ENCODE data around the gene CIAO2B.

Gene CIAO2B

DNA sequence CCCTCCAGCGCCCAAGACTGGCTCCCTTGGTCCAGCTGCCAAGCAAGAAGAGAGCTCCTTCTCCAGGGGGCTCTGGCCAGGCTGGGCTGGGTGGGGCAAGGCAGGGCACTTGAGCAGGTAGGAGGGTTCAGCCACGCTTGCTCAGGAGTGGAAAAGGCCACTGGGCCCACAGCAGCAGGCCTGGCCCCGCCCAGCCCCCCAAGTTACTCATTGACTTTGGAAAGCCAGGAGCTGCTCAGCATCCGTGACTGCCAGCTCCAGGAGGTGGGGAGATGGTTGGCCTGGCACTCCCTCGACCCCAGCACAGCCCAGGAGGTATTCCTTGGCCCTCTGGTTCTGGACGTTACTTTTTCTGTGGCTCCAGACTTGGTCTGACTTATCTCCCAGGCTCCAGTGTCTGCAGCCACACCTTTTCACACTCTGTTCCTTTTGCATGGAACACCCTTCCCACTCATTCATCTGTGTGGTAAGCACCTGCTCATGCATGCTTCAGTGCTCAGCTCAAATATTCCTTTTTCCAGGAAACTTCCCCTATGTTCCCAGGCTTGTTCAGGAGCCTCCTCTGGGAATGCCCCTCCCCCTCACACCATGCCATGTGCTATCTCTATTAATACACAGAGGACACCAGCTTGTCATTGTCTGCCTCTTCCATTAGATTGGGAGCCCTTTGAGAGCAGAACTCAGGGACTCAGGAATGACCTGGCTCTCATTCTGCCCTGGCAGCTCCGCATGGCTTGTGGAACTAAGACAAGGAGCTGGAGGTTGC is 15.2 kb downstream of the CIAO2B start, which contains the start of gene CDH16:
TSS of gene CDH16 (minus strand) at position 83 of the 766 bp plus-strand sequence. CDS start 820 bp downstream, outside the sequence.
- H3K9me3 ChIP-seq (ENCODE audit: control insufficient read depth in 2 of 2, low read length in 2 of 2), result no peaks in the 10 kb centered on the region
- peaks cover 48% of the 10 kb centered on the region for H3K4me1 ChIP-seq (ENCODE audit: control insufficient read depth, insufficient read depth, low read length)
- H3K27ac ChIP-seq (ENCODE audit: low read length), result no peak within 1 kb of the TSS
- no peaks in the 10 kb centered on the region for H3K27me3 ChIP-seq (ENCODE audit: control insufficient read depth in 1 of 2, insufficient read depth in 2 of 2, low read length in 2 of 2)
- no peak within 1 kb of the TSS for H3K4me3 ChIP-seq (ENCODE audit: low read length in 2 of 2)
- peaks cover 4 to 6% of the 10 kb centered on the region in 2 donors for H3K36me3 ChIP-seq (ENCODE audit: control insufficient read depth in 2 of 2, insufficient read depth in 2 of 2, low read length in 2 of 2)
- no peak within 1 kb of the TSS for H3K9ac ChIP-seq (ENCODE audit: low read length in 2 of 2)

DNA sequence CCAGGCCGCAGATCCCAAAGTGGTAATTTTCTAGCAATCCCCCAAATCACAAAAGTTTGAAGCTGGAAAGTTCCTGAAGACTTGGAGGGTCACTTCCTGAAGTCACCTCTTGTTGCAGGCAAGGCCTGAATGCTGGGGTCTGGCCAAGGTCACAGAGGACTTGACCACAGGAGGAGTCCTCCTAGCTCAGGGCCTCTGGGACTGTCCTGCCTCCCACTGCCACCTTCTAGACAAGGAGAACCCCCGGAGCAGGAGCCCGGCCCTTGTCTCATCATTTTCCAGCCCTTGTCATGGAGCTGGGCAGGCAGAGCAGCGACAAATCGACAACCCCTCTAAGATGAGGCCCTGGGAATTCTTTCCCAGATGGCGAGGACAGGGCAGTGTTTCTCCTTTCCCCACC is 15.8 kb downstream of the CIAO2B start:
- Histone ChIP-seq H3K36me3 (ENCODE audit: control insufficient read depth in 2 of 2, insufficient read depth in 2 of 2, low read length in 2 of 2) (peaks cover 4 to 5% of the 10 kb centered on the region in 2 donors), H3K9ac (ENCODE audit: low read length in 2 of 2) (no peak overlapping the region), H3K27me3 (ENCODE audit: control insufficient read depth in 1 of 2, insufficient read depth in 2 of 2, low read length in 2 of 2) (no peaks in the 10 kb centered on the region), H3K4me1 (ENCODE audit: control insufficient read depth, insufficient read depth, low read length) (peaks cover 41% of the 10 kb centered on the region), H3K4me3 (ENCODE audit: low read length in 2 of 2) (no peak overlapping the region), H3K9me3 (ENCODE audit: control insufficient read depth in 2 of 2, low read length in 2 of 2) (no peaks in the 10 kb centered on the region), H3K27ac (ENCODE audit: low read length) (no peak overlapping the region)

DNA sequence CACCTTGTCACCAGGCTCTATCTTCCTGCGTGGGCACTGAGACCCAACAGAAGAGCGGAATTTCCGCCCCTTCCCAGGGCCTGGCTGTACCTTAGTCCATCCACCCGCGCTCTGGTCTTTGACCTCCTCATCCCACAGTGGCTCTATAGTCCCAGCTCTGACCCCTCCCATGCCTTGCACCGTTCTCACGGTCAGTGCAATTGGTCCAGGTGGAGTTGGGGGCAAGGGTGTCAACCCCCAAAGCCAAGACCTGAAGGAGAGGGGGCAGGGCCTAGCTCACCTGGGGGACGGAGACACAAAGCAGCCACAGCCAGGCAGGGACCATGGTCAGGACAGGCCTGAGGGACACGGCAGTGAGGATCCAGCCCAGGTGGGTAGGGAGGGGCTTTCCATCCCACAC is 16.5 kb downstream of the CIAO2B start:
- no peak overlapping the region for H3K27ac ChIP-seq (ENCODE audit: low read length)
- no peak overlapping the region for H3K4me3 ChIP-seq (ENCODE audit: low read length in 2 of 2)
- H3K4me1 ChIP-seq (ENCODE audit: control insufficient read depth, insufficient read depth, low read length), result peaks cover 35% of the 10 kb centered on the region
- no peaks in the 10 kb centered on the region for H3K27me3 ChIP-seq (ENCODE audit: control insufficient read depth in 1 of 2, insufficient read depth in 2 of 2, low read length in 2 of 2)
- no peak overlapping the region for H3K9ac ChIP-seq (ENCODE audit: low read length in 2 of 2)
- H3K9me3 ChIP-seq (ENCODE audit: control insufficient read depth in 2 of 2, low read length in 2 of 2), result no peaks in the 10 kb centered on the region
- peaks cover 4 to 5% of the 10 kb centered on the region in 2 donors for H3K36me3 ChIP-seq (ENCODE audit: control insufficient read depth in 2 of 2, insufficient read depth in 2 of 2, low read length in 2 of 2)

DNA sequence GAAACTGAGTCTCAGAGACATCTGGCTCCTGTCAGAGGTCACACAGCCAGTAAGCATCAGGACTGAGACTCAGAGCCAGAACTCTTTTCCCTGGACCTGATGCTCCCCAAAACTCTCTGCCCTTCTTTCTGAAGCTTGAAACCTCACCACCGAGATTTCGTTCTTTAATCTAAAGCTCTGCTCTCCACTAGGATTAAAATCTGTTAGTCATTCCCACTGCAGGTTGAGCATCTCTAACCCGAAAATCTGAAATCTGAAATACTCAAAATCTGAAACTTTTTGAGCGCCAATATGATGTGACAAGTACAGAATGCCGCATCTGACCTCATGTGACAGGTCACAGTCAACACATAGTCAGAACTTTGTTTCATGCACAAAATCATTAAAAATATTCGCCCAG is 17.7 kb downstream of the CIAO2B start:
- H3K9ac ChIP-seq (ENCODE audit: low read length in 2 of 2), result no peak overlapping the region
- H3K4me1 ChIP-seq (ENCODE audit: control insufficient read depth, insufficient read depth, low read length), result peaks cover 25% of the 10 kb centered on the region
- H3K27ac ChIP-seq (ENCODE audit: low read length), result no peak overlapping the region
- H3K9me3 ChIP-seq (ENCODE audit: control insufficient read depth in 2 of 2, low read length in 2 of 2), result no peaks in the 10 kb centered on the region
- peaks cover 2 to 4% of the 10 kb centered on the region in 2 donors for H3K36me3 ChIP-seq (ENCODE audit: control insufficient read depth in 2 of 2, insufficient read depth in 2 of 2, low read length in 2 of 2)
- no peak overlapping the region for H3K4me3 ChIP-seq (ENCODE audit: low read length in 2 of 2)
- H3K27me3 ChIP-seq (ENCODE audit: control insufficient read depth in 1 of 2, insufficient read depth in 2 of 2, low read length in 2 of 2), result no peaks in the 10 kb centered on the region

DNA sequence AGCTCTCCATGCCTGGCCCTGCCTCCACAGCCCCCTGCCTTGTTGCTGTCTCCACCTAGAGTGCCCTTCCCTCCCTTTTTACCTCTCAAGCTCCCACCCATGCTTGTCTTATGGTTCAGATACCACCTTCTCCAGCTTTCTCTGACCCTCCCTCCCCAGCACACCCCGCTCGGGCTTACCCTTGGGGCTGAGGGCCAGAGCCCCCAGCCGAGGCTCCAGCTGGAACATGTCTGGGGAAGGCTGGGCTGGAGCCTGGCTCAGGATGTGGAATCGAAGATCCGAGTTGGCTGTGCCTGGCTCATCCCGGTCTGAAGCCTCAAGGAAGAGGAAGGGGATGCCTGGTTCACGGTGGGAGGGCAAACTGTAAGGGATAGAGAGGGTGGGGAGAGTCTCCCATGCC is 19.2 kb downstream of the CIAO2B start:
- H3K9ac ChIP-seq (ENCODE audit: low read length in 2 of 2), result no peak overlapping the region
- no peaks in the 10 kb centered on the region for H3K9me3 ChIP-seq (ENCODE audit: control insufficient read depth in 2 of 2, low read length in 2 of 2)
- H3K4me1 ChIP-seq (ENCODE audit: control insufficient read depth, insufficient read depth, low read length), result peaks cover 11% of the 10 kb centered on the region
- no peak overlapping the region for H3K27ac ChIP-seq (ENCODE audit: low read length)
- no peaks in the 10 kb centered on the region for H3K36me3 ChIP-seq (ENCODE audit: control insufficient read depth in 2 of 2, insufficient read depth in 2 of 2, low read length in 2 of 2)
- H3K27me3 ChIP-seq (ENCODE audit: control insufficient read depth in 1 of 2, insufficient read depth in 2 of 2, low read length in 2 of 2), result no peaks in the 10 kb centered on the region
- no peak overlapping the region for H3K4me3 ChIP-seq (ENCODE audit: low read length in 2 of 2)

DNA sequence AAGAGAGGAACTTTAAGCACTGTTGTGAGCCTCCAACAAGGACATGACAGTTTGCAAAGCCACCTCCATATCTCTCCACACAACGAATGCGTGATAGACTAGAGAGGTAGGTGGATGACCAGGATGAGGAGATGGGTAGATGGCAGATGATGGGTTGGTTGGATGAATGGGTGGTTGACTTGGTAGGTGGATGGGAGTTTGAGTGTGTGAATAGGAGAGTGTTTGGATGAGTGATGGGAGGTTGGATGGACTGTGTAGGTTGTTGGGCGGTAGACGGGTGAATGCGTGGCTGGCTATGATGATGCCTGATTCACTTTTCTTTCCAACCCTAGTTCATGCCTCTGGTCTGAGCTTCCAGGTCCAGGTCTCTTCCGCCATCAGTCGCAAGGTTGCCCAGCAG is 19.7 kb downstream of the CIAO2B start:
- no peak overlapping the region for H3K4me3 ChIP-seq (ENCODE audit: low read length in 2 of 2)
- no peaks in the 10 kb centered on the region for H3K27me3 ChIP-seq (ENCODE audit: control insufficient read depth in 1 of 2, insufficient read depth in 2 of 2, low read length in 2 of 2)
- H3K9ac ChIP-seq (ENCODE audit: low read length in 2 of 2), result no peak overlapping the region
- no peaks in the 10 kb centered on the region for H3K9me3 ChIP-seq (ENCODE audit: control insufficient read depth in 2 of 2, low read length in 2 of 2)
- H3K4me1 ChIP-seq (ENCODE audit: control insufficient read depth, insufficient read depth, low read length), result peaks cover 6% of the 10 kb centered on the region
- no peak overlapping the region for H3K27ac ChIP-seq (ENCODE audit: low read length)
- H3K36me3 ChIP-seq (ENCODE audit: control insufficient read depth in 2 of 2, insufficient read depth in 2 of 2, low read length in 2 of 2), result no peaks in the 10 kb centered on the region

DNA sequence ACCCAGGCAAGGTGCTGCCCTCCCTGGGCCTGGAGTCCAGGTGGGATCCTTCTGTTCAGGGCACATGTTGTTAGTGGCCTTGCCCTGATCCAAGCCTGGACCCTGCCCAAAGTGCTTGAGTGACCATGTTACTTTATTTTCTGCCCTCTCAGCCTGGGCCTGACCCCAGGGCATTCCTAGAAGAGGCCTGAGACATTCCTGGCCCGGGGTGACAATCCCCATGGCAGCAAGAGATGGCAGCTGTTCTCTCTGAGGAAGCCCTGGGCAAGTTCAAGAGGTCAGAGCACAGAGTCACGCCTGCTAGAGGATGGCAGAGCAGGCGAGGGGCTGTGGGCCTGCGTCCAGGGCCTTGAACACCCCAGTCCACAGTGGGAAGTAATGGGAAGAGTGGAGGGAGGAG is 20.5 kb downstream of the CIAO2B start:
- no peak overlapping the region for H3K9ac ChIP-seq (ENCODE audit: low read length in 2 of 2)
- no peaks in the 10 kb centered on the region for H3K36me3 ChIP-seq (ENCODE audit: control insufficient read depth in 2 of 2, insufficient read depth in 2 of 2, low read length in 2 of 2)
- H3K9me3 ChIP-seq (ENCODE audit: control insufficient read depth in 2 of 2, low read length in 2 of 2), result no peaks in the 10 kb centered on the region
- H3K4me3 ChIP-seq (ENCODE audit: low read length in 2 of 2), result no peak overlapping the region
- no peak overlapping the region for H3K27ac ChIP-seq (ENCODE audit: low read length)
- H3K27me3 ChIP-seq (ENCODE audit: control insufficient read depth in 1 of 2, insufficient read depth in 2 of 2, low read length in 2 of 2), result no peaks in the 10 kb centered on the region
- H3K4me1 ChIP-seq (ENCODE audit: control insufficient read depth, insufficient read depth, low read length), result no peaks in the 10 kb centered on the region

DNA sequence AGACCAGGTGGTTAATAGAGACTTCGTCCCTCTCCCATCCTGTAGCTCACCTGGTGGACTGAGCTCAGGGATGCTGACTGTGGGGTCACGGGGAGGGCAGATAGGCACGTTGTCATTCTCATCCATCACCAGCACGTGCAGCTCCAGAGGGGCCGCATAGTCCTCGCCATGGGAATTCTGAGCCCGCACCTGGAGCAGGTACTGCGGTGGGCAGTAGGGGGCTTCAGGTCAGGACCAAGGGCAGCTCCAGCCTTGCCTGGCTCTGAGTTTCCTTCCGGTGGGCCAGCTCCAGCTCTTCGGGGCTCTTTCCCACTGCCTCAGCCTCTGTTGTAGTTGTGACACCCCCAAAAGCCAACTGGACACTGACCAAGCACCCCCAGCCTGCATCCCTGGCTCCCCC is 21.1 kb downstream of the CIAO2B start:
- H3K36me3 ChIP-seq (ENCODE audit: control insufficient read depth in 2 of 2, insufficient read depth in 2 of 2, low read length in 2 of 2), result no peaks in the 10 kb centered on the region
- no peak overlapping the region for H3K27ac ChIP-seq (ENCODE audit: low read length)
- no peaks in the 10 kb centered on the region for H3K27me3 ChIP-seq (ENCODE audit: control insufficient read depth in 1 of 2, insufficient read depth in 2 of 2, low read length in 2 of 2)
- no peaks in the 10 kb centered on the region for H3K9me3 ChIP-seq (ENCODE audit: control insufficient read depth in 2 of 2, low read length in 2 of 2)
- no peak overlapping the region for H3K4me3 ChIP-seq (ENCODE audit: low read length in 2 of 2)
- H3K9ac ChIP-seq (ENCODE audit: low read length in 2 of 2), result no peak overlapping the region
- no peaks in the 10 kb centered on the region for H3K4me1 ChIP-seq (ENCODE audit: control insufficient read depth, insufficient read depth, low read length)

DNA sequence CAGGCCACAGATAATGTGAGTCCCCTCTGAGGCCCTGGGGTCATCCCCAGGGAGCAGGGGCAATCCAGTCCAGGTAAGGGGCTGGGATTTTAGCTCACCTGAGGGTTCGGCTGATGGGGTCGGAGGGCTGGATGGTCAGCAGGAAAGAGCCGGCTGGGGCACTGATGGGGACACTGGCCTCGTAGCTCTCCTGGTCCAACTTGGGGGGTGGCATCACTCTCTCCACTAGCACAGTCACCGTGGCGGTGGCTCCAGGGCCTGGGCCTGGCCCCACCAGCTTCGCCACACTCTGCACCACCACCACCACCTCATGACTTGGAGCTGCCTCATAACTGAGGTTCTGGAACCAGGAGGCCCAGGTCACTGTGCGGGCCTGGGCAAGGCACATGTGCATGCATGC is 22.4 kb downstream of the CIAO2B start:
- Histone ChIP-seq H3K9me3 (ENCODE audit: control insufficient read depth in 2 of 2, low read length in 2 of 2) (no peaks in the 10 kb centered on the region), H3K36me3 (ENCODE audit: control insufficient read depth in 2 of 2, insufficient read depth in 2 of 2, low read length in 2 of 2) (no peaks in the 10 kb centered on the region), H3K4me3 (ENCODE audit: low read length in 2 of 2) (no peak overlapping the region), H3K4me1 (ENCODE audit: control insufficient read depth, insufficient read depth, low read length) (no peaks in the 10 kb centered on the region), H3K27me3 (ENCODE audit: control insufficient read depth in 1 of 2, insufficient read depth in 2 of 2, low read length in 2 of 2) (no peaks in the 10 kb centered on the region), H3K27ac (ENCODE audit: low read length) (no peak overlapping the region), H3K9ac (ENCODE audit: low read length in 2 of 2) (no peak overlapping the region)

DNA sequence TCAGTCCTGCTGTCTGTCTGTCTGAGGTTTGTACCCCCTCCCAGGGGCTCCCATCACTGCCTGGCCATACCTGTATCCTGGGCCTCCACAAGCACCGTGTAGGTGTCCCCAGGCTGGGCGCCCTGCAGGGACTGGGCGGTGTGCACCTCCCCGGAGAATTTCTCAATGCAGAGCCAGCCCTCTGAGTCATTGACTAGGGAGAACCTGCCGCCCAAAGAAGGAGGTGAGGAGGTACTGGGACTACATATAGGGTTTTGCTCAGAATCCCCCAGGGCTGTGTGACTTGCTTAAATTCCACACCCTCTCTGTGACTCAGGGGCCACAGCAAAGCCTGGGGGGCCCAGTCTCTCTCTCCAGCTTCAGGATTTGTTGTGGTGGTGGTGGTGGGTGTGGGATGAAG is 23.1 kb downstream of the CIAO2B start:
- H3K36me3 ChIP-seq (ENCODE audit: control insufficient read depth in 2 of 2, insufficient read depth in 2 of 2, low read length in 2 of 2), result no peaks in the 10 kb centered on the region
- no peak overlapping the region for H3K4me3 ChIP-seq (ENCODE audit: low read length in 2 of 2)
- no peaks in the 10 kb centered on the region for H3K27me3 ChIP-seq (ENCODE audit: control insufficient read depth in 1 of 2, insufficient read depth in 2 of 2, low read length in 2 of 2)
- peaks cover 3% of the 10 kb centered on the region for H3K4me1 ChIP-seq (ENCODE audit: control insufficient read depth, insufficient read depth, low read length)
- no peaks in the 10 kb centered on the region for H3K9me3 ChIP-seq (ENCODE audit: control insufficient read depth in 2 of 2, low read length in 2 of 2)
- no peak overlapping the region for H3K9ac ChIP-seq (ENCODE audit: low read length in 2 of 2)
- no peak overlapping the region for H3K27ac ChIP-seq (ENCODE audit: low read length)

DNA sequence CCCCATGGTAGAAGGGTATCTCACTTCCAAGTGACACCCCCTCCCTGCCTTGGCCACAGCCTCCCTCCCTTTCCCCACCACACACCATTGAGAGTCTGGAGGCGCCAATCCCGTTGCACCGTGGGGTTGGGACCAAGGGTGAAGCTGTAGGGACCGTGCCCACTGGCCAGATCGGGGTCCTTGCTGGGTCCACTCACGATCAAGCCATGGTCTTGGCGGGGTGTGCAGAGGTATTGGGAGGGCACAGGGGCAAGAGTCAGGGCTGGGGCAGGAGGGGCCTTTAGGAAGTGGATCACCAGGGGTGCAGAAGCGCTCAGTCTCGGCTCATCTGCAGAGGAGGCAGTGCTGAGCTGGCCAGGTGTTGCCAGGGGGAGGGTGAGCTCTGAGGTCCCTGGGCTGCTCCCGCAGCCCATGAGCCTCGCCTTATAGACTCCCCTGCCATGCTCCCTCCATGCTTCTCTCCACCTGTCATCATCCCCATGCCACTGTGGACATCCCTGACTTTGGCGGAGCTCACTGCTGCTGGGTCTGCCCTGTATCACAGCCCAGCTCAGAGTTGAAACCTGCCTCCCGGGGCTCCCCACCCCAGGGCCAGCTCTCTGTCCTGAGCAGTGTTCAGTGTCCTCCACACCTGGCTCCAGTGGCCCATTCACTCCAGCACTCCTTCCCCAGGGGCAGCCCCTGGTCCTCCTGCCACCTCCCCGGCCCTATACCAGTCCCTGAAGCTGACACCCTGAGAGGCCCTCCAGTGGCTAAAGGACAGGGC is 23.8 kb downstream of the CIAO2B start:
- Histone ChIP-seq H3K9ac (ENCODE audit: low read length in 2 of 2) (no peak overlapping the region), H3K4me1 (ENCODE audit: control insufficient read depth, insufficient read depth, low read length) (peaks cover 11% of the 10 kb centered on the region), H3K36me3 (ENCODE audit: control insufficient read depth in 2 of 2, insufficient read depth in 2 of 2, low read length in 2 of 2) (no peaks in the 10 kb centered on the region), H3K27me3 (ENCODE audit: control insufficient read depth in 1 of 2, insufficient read depth in 2 of 2, low read length in 2 of 2) (no peaks in the 10 kb centered on the region), H3K27ac (ENCODE audit: low read length) (no peak overlapping the region), H3K4me3 (ENCODE audit: low read length in 2 of 2) (no peak overlapping the region), H3K9me3 (ENCODE audit: control insufficient read depth in 2 of 2, low read length in 2 of 2) (no peaks in the 10 kb centered on the region)

Data from stomach smooth muscle (tissue), 2 donors.